Kidney glomerular epithelial cell (primary cell): Measurements from ENCODE around the gene NATD1.

Source experiments
- DNase-seq: peaks from one replicate; lab custom pipeline; 2025; lab: John Stamatoyannopoulos, UW

NATD1 gene

DNA sequence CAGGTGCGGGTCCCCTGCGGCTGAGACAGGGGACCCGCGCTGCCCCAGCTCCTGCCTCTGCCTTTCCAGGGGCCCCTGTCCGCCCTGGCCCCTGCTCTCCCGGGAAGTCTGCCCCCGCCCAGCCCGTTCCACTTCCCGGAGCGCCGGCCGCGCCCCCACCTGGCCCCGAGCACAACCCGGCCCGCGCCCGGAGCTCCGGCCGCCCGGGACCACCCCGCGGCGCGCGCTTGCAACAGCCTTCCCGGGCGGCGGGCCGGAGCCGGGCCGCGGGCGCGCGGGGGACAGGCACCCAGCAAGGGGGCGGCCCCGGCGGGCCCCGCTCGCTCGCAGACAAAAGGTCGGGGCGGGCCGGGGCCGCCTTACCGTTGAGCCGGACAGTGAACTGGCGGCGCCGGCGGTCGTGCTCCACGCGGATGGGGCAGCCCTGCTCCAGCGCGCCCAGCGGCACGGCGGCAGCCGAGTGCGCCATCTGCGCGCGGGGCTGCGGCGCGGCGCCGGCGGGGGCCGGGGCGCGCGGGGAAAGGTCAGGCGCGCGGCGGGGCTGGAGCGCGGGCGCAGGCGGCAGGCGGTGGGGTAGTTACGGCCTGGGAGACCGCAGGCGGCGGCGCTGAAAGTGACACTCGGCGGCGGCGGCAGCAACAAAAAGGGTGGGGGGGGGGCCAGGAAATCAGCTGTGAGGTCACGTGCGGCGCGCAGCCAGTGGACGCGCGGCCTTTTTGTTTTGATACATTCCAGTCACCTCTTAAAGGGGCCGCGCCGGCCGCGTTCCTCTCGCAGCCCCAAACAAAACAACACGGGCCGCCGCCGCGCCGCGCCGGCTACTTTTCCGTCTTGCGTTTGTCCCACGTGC is at the start of gene NATD1:
TSS of gene NATD1 (minus strand) at position 615 of the 850 bp plus-strand sequence. CDS start at position 469, 146 bp downstream.
- DNase-seq: peak; percentile 73

DNA sequence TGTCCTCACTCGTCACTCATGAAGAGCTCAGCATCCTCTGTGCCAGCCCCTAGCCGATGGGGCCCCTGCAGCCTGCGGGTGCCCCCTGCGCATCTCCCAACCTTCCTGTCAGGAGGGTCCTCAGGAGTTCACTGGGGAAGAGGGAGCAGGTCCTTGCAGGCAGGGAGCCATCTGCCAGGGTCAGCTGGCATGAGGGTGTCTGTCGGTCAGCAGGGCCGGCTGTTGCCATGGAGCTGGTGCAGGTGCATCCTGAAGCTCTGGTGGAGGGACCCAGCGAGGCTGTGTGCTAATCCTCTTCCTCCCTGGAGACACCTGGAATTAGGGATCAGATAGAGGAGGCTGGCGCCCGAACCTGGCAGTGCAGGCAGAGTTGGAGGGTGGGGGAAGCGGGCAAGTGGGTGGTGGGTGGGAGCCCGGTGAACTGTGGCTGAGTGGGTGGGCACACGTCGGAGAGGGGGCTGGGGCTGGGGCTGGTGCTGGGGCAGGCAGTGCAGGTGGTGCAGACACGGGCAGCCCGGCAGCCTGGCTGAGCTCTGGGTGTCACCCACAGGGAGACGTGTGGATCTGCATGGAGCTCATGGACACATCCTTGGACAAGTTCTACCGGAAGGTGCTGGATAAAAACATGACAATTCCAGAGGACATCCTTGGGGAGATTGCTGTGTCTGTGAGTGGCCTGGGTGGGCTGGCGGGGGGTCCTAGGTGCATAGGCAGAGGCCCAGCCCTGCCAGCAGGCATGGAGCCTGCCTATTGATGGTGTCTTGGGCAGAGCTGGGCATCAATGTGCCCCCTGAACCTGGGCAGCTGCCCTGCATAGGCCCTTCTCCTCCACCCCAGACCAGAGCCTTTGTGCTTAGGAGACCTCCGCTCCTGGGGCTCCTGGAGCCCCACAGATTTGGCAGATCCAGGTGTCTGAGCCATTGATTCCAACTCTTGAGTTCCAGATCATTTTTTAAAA is 48.7 kb upstream of the NATD1 start:
- DNase-seq: no peak

DNA sequence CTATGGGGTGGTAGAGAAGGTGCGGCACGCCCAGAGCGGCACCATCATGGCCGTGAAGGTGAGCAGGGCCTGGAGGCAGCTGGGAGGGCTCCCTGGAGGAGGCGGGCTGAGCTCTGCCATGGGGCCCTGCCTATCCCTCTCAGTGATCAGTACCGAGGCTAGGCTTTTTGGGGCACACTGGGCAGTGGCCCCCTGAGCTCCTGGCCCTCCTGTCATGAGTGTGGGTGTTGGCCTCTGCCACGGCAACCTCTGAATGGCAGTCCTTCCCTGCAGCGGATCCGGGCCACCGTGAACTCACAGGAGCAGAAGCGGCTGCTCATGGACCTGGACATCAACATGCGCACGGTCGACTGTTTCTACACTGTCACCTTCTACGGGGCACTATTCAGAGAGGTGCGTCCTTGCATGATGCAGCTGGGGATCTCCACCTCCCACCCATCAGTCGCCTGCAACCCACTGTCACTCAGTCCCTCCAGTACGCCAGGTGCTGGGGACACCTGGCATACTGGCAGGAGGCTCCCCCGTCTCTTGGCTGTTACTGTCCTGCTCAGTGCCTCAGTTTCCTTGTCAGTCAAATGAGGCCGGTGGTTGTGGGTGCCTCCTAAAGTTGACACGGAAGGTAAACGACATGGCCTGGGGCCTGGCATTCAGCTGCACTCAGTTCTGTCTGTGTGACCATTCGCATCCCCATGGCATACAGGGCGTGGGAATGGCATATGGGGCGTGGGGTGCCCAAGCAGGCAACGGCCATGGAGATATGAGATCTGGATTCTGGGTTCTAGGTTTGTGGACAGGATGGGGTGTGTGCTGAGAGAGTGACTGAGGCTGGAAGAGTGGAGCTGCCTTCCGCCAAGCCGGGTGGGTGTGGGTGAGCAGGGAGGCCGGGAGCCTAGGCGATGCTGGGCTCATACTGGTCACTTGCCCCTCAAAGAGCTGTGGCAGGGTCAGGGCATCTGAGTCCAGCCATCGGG is 47.7 kb upstream of the NATD1 start:
- DNase-seq: no peak

GRCh38 chr17:21299981-21300600 is 46.9 kb upstream of the NATD1 start:
- no peak for DNase-seq

- DNase-seq: no peak
These were observed 45.8 kb upstream of the NATD1 start for GRCh38 chr17:21298983-21299519.

GRCh38 chr17:21298056-21298982 is 45.1 kb upstream of the NATD1 start:
- no peak for DNase-seq

DNA sequence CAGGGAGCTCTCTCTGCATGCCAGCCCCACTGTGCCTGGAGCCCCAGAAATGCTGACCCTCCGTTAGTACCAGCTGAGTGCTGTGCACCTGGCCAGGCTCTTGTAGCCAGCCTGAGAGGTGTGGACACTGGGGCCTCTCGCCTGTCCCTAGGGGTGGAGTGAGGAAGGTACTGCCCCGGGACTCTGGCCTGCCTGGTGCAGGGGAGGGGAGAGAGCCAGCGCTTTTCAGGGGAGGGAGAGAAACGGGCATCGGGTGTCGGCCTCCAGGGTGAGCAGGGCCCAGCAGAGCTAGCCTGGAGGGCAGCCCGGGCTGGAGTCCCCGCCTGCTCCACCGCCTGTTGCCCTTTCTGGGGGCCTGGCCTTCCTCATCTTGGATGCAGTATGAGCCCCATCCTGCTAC is 44.4 kb upstream of the NATD1 start:
- no peak for DNase-seq

- DNase-seq: no peak
These were observed 43.9 kb upstream of the NATD1 start for GRCh38 chr17:21297026-21297520.

DNA sequence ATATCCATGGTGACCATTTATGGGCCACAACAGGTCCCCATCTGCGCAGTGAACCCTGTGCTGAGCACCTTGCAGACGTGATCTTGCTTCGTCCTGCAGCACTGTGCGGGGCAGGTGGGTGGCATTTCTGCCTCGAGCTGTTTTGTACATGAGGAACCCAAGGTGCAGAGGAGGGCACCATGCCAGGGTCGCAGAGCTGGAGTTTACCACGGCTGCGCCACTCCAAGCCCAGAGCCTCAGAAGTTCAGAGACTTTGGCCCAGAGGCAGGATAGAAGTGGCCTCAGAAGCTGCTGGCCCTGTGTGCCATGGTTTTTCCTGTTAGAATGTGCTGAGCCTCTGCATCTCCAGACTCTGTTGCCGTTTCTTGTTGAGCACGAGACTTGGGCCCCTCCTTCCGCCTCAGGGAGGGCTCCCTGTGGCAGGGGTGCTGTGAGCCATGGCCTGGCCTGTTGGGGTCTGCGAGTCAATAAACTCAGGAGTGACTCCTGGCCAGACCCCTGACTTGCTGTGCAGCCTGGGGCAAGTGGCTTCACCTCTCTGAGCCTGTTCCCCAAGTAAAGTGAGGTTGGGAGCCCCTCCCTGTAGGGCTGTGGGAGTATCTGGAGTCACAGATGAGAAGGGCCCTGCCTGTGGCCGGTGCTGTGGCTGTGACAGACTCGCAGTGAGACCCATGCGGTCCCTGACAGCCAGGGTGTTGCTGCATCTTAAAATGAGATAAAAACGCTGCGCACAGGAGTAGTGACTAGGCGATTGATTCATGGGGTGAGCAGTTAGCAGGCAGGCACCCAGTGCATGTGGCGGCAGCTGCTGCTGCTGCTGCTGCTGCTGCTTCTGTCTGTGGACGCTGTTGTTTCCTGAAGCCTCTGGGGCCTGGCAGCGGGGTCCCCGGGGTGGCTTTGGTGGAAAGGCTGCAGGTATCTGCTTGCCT is 43.2 kb upstream of the NATD1 start:
- DNase-seq: no peak

DNA sequence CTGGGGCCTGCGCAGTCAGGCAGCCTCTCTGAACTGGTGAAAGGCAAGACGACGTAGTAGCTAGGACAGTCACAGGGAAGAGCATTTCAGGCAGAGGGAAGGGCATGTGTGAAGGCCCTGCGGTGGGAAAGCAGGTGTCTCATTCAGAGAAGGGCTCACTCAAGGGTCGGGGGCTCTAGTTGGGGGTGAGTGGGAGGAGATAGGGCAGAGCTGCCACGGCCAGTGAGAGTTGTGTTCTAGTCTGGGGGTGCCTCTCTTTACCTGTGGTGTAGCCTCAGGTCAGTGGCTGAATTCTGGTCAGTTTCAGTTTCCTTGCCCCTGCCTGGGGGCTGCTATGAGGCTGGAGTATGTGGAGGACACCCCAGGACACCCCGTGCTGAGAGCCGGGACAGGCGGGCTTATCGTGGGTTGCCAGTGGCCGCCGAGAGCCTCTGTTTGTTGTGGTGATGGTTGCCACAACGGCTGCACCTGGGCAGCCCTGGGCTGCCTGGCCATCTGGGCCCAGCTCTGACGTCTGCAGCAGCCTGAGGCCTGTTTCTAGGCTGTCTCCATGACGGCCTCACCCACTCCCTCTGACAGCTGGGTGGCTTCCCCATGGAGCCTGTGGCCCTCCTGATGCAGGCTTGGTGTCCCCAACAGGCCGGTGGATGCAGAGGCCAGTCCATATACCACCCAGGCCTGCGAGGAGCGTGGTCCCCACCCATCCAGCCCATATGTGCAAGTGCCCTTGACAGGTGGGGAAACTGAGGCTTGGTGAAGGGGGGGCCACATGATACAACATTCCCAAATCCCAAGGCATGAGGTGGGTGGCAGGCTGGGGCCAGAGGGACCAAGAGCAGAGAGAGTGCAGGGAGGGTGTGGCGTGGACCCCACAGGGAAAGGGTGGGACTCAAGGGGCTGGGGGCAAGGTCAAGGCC is 42.1 kb upstream of the NATD1 start:
- no peak for DNase-seq

DNA sequence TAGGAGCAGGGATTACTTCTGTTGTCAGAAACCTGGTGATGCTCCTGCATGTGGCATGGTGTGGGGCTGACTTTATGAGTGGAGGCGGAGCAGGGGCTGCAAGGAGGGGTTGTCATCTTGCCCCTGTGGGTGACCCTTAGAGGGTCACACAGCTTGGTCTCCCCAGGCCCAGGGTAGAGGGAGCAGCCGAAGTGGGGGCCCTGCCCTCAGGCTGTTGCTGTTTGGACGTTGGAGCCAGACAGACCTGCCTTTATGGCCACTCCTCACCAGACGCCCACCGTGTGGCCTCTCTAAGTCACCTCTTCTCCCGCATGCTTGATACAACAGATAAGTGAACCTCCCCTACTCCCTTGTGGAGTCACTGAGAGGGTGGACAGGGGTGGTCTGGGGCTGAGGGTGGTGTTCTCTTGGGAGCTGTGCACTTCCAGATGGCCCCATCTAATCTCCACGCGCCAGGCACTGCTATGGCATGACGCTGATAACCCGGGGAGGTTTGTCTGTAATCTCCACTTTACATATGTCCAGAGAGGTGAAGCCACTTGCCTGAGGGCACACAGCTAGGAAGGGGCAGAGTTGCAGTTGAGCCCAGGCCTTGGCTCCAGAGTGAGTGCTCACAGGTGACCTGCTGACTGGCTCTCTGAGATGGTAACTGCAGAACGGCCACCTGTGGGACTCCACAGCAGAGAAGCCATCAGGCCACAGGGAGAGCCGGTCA is 41.3 kb upstream of the NATD1 start:
- DNase-seq: no peak

DNA sequence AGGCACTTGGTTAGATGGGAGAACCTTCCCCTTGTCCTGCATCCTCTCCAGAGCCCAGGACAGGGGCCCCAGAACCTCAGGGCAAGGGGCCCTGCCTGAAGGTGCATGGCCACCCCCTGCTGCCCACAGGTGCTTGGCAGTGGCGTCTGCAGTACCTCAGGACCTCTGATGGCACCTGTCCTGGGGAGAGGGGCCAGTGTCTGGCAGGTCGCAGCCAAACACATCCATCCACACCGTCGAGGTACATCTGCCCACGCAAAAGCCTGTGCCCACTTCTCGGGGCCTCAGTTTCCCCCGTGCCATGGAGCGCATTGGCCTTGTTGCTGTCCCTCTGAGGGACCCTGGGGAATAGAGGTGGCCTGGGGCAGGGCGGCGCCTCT is 40.6 kb upstream of the NATD1 start:
- no peak for DNase-seq

DNA sequence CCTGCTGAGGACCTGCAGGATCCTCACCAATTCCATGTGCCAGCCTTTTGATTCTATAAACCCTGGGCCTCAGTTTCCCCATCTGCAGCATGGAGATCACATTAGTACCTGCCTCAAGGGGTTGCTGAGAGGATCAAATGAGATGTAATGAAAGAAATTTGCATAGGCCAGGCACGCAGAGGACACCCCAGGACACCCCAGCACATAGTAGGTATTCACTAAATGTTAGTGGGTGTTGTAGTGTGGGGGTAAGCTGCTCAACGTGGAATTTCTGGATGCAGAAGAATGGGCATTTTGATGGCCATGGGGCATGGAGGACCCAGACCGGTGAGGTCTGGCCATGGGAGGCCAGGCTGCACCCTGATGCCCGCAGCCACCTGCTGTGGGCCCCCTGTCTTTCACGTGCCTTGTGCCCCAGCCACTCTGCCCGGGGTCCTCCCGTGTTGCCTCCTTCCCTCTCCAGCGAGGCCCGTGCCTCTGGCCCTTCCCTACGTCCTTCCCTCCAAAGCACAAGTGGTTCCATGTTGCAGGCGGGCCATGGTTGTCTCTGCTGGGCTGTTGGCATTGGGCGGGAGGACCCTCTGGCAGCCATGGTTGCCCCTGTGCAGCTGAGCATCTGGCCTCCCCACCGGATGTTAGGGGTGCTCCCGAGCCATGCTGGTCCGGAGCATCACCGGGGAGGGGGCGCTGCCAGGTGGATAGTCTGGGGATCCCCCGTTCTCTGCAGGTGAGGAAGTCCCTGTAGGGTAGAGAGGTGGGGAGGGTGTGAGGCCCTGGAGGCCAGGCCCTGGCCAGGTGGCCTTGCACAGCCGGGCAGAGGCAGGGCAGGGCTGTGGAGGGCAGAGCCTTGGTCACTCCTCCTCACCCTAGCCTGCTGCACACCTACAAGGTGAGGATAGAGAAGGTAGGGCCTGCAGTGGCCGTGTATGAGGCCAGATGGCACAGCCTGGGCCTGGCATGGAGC is 39.9 kb upstream of the NATD1 start:
- no peak for DNase-seq

GRCh38 chr17:21291862-21292261 is 38.7 kb upstream of the NATD1 start:
- DNase-seq: no peak

DNA sequence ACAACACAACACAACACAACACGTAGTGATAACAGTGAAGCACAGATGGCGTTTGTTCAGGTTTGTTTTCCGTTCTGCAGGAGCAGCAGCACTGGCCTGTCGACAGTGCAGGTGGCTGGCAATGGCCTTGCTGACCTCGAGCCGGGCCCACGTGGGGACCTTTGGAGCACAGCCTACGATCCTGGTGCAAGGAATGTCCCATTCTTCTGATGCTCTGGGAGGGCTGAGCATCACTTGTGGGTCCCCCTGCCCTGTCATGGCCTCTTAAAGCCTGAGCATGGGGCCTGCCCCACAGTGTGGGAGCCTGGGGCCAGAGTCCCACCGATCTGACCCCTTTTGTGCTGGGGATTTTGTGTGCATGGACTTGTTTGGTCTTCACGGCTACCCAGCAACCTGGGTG is 38.1 kb upstream of the NATD1 start:
- no peak for DNase-seq
